ENCODE data around the gene TNRC18.

The TNRC18 gene

GRCh38 chr7:5451391-5451790 lies 27.8 kb upstream of the TNRC18 start:
- DNase-seq = no peak

- DNase-seq = peak; percentile 81
These were observed 27.1 kb upstream of the TNRC18 start for GRCh38 chr7:5450549-5451327.

GRCh38 chr7:5448378-5449037 lies 24.9 kb upstream of the TNRC18 start:
- no peak for DNase-seq

- no peak for DNase-seq
These were observed 22.5 kb upstream of the TNRC18 start for GRCh38 chr7:5445981-5446594.

GRCh38 chr7:5443678-5444077 lies 20.0 kb upstream of the TNRC18 start:
- DNase-seq = no peak

GRCh38 chr7:5442757-5443305 lies 19.2 kb upstream of the TNRC18 start:
- no peak for DNase-seq

GRCh38 chr7:5441840-5442503 lies 18.3 kb upstream of the TNRC18 start:
- no peak for DNase-seq

GRCh38 chr7:5439572-5440496 lies 16.2 kb upstream of the TNRC18 start:
- DNase-seq = no peak

- no peak for DNase-seq
These were observed 15.6 kb upstream of the TNRC18 start for GRCh38 chr7:5439209-5439571.

GRCh38 chr7:5437987-5438386 lies 14.4 kb upstream of the TNRC18 start:
- no peak for DNase-seq

GRCh38 chr7:5437348-5437892 lies 13.8 kb upstream of the TNRC18 start:
- DNase-seq = no peak

- no peak for DNase-seq
These were observed 12.5 kb upstream of the TNRC18 start for GRCh38 chr7:5436003-5436678.

GRCh38 chr7:5435291-5436002 lies 11.8 kb upstream of the TNRC18 start:
- DNase-seq = no peak

GRCh38 chr7:5433181-5433580 lies 9.5 kb upstream of the TNRC18 start:
- no peak for DNase-seq

- no peak for DNase-seq
These were observed 9.1 kb upstream of the TNRC18 start for GRCh38 chr7:5432691-5433090.

- DNase-seq = peak; percentile 64
These were observed 8.0 kb upstream of the TNRC18 start for GRCh38 chr7:5431560-5432015.

GRCh38 chr7:5430612-5430947 lies 6.9 kb upstream of the TNRC18 start:
- no peak for DNase-seq

GRCh38 chr7:5429857-5430611 lies 6.4 kb upstream of the TNRC18 start:
- DNase-seq = peak; percentile 49

- DNase-seq = peak; percentile 77
These were observed 5.7 kb upstream of the TNRC18 start for GRCh38 chr7:5429253-5429856.
